ENCODE data around the gene GTPBP4.

DNA sequence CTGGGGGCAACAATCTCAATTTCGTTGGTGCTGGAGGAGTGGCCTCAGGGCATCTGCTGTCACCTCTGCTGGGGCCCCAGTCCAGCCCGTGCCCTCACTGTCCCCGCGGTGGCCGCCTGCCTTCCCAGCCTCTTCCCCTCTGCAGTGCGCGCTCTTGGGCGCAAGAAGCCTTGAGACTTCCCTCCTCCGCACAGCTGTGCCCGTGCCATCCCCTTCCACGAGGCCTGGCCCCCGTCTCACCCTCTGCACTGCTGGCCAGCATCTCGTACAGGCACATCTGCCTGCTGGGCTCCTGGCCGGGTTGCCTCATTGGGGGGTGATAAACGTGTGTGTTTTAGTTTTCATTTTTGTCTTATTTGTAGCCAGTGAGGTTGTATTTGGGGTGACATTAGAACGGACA lies 23.5 kb downstream of the GTPBP4 start:
- TF ChIP-seq, protein P1, sequence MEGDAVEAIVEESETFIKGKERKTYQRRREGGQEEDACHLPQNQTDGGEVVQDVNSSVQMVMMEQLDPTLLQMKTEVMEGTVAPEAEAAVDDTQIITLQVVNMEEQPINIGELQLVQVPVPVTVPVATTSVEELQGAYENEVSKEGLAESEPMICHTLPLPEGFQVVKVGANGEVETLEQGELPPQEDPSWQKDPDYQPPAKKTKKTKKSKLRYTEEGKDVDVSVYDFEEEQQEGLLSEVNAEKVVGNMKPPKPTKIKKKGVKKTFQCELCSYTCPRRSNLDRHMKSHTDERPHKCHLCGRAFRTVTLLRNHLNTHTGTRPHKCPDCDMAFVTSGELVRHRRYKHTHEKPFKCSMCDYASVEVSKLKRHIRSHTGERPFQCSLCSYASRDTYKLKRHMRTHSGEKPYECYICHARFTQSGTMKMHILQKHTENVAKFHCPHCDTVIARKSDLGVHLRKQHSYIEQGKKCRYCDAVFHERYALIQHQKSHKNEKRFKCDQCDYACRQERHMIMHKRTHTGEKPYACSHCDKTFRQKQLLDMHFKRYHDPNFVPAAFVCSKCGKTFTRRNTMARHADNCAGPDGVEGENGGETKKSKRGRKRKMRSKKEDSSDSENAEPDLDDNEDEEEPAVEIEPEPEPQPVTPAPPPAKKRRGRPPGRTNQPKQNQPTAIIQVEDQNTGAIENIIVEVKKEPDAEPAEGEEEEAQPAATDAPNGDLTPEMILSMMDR (conservative IDR thresholded peaks at IDR 0.05) = no peak
- no peak for TF ChIP-seq EZH2 (IDR thresholded peaks at IDR 0.05; ENCODE audit: low read depth)

Measured in PC-9 (cell line).